Bronchial epithelial cell (primary cell): ENCODE results near the gene PIP5KL1. TPM values are rescaled to one million over a fixed set of nuclear protein-coding genes. Genes with fewer than 3 reads are reported as not detected.

Experiments
- DNase-seq: peaks from one replicate; pipeline ENCODE4 v3.0.0-alpha.2; 2010; ENCODE audit warnings: low read depth
- FAIRE-seq: peaks from 2 replicates; lab custom pipeline; 2011; peaks lifted over from hg19 to GRCh38; lab: Jason Lieb, UNC
- H3K27me3 ChIP-seq: 2 replicates; pipeline ENCODE4 v1.5.1; 2011; ENCODE audit warnings: low read length; ENCODE audit not compliant: control insufficient read depth, insufficient read depth
- H3K36me3 ChIP-seq: 2 replicates; pipeline ENCODE4 v1.5.1; 2011; ENCODE audit warnings: low read length; ENCODE audit not compliant: control insufficient read depth, insufficient read depth
- H3K4me3 ChIP-seq: 2 replicates; pipeline ENCODE4 v1.5.1; 2011; ENCODE audit warnings: mild to moderate bottlenecking, low read depth, low read length, control low read depth
- CTCF ChIP-seq: IDR thresholded peaks from 2 replicates; pipeline ENCODE4 v1.5.1; 2011; ENCODE audit warnings: mild to moderate bottlenecking, moderate library complexity, low read length, control low read depth, inconsistent platforms; ENCODE audit not compliant: insufficient read depth, severe bottlenecking
- total RNA-seq: library from RNA; depleted of rRNA; stranded (reverse); fragments of >200 nt; gene quantifications from 2 replicates; pipeline ENCODE4 v1.2.1, GENCODE V29; 2014

PIP5KL1 gene
- total RNA-seq: 2.1 and 5.1 TPM in 2 replicates

- no peak for FAIRE-seq
- no peak for TF ChIP-seq CTCF
- Histone ChIP-seq H3K36me3 (no peaks in the 10 kb centered on the region), H3K4me3 (peak within 1 kb of the TSS; percentile 41), H3K27me3 (no peaks in the 10 kb centered on the region)
- peak; percentile 57 for DNase-seq
Observed at GRCh38 chr9:127930231-127931091, at the start of gene PIP5KL1. Gene PIP5KL1, minus strand, starts transcription at chr9:127930777. Its CDS starts 25 bp downstream, at chr9:127930752.

GRCh38 chr9:127980060-127980705 is 49.6 kb upstream of the PIP5KL1 start:
- peaks cover 1% of the 10 kb centered on the region for H3K36me3 ChIP-seq
- DNase-seq: no peak
- H3K4me3 ChIP-seq: peak overlapping the region; percentile 81
- no peak for FAIRE-seq
- H3K27me3 ChIP-seq: no peaks in the 10 kb centered on the region
- no peak for TF ChIP-seq CTCF

- DNase-seq: no peak
- H3K4me3 ChIP-seq: peak overlapping the region; percentile 81
- peaks cover 1% of the 10 kb centered on the region for H3K36me3 ChIP-seq
- no peak for TF ChIP-seq CTCF
- no peak for FAIRE-seq
- no peaks in the 10 kb centered on the region for H3K27me3 ChIP-seq
Observed at GRCh38 chr9:127979333-127980059, 48.9 kb upstream of the PIP5KL1 start.

GRCh38 chr9:127979015-127979332 is 48.4 kb upstream of the PIP5KL1 start:
- TF ChIP-seq CTCF: no peak
- peaks cover 1% of the 10 kb centered on the region for H3K36me3 ChIP-seq
- H3K27me3 ChIP-seq: no peaks in the 10 kb centered on the region
- no peak for FAIRE-seq
- DNase-seq: no peak
- H3K4me3 ChIP-seq: peak overlapping the region; percentile 81

- H3K27me3 ChIP-seq: no peaks in the 10 kb centered on the region
- H3K36me3 ChIP-seq: peaks cover 1% of the 10 kb centered on the region
- no peak for DNase-seq
- no peak for FAIRE-seq
- TF ChIP-seq CTCF: peak; percentile 14
- H3K4me3 ChIP-seq: peak overlapping the region; percentile 81
Observed at GRCh38 chr9:127977884-127978647, 47.5 kb upstream of the PIP5KL1 start.
